G401 (cell line): ENCODE results near the gene BTAF1. TPM values are rescaled to one million over a fixed set of nuclear protein-coding genes. Genes with fewer than 3 reads are reported as not detected.
"Not testable (repeated sequence)": the region's sequence is repeated elsewhere in the genome, so short reads cannot be mapped to it uniquely, and the experiment has no call there.

Experiments
- DNase-seq: peaks from one replicate; pipeline ENCODE4 v3.0.0-alpha.2; 2015; ENCODE audit warnings: low spot score
- in situ Hi-C: cut with HindIII; loops from 2 replicates; pipeline ENCODE4 v1.10.0; 2016; ENCODE audit warnings: low sequenced_read_pairs, mixed read lengths
- total RNA-seq: library from RNA; depleted of rRNA; stranded (reverse); fragments of >200 nt; shearing (Covaris generic); gene quantifications from 2 replicates; pipeline ENCODE4 v1.2.3, GENCODE V29; 2014; rRNA removed

Gene BTAF1
- 24.3 and 25.6 TPM in 2 replicates for total RNA-seq

- in situ Hi-C loops: no loop called here
- peak; percentile 96 for DNase-seq
These were observed at the start of gene BTAF1 for GRCh38 chr10:91923371-91924211. Gene BTAF1, plus strand, starts transcription at chr10:91923770. Its CDS starts 307 bp downstream, at chr10:91924077.

DNA sequence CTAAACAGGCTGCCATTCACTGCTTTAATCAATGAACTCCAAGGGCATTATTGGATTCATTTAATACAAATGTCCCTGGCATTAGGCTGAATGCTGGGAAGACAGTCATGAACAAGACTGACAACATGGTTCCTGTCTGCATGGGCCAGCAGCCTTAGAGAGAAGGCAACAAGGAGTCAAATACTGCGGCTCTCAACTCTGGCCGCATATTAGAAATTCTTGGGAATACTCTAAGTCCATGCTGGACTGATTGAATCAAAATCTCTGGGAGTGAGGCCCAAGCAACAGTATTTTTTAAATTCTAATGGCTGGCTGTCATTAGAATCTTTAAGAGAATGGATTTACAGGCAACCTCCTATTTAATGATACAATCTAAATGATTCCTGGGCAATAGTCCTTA lies 48.4 kb upstream of the BTAF1 start:
- in situ Hi-C loops: no loop called here
- no peak for DNase-seq

DNA sequence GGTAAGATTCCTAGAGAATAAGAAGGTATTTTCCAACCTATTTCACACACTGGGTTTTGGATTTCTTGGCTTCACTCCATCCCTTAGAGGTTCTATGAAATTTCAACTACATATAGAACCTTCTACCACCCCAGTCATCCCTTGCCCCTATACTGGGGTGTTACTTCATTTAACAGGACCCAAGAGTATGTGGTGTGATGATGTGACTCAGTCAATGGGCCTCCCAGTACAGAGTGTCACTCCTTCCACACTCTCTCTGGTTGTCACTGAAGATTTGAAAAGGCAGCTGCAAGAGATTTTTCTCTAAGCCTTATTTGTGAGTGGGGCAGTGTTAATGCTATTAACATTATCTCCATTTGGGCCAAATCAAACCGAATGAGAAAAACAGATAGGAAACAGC lies 47.8 kb upstream of the BTAF1 start:
- no peak for DNase-seq
- in situ Hi-C loops: no loop called here

GRCh38 chr10:91879515-91880170 lies 43.9 kb upstream of the BTAF1 start:
- in situ Hi-C loops: no loop called here
- DNase-seq: peak; percentile 35

DNA sequence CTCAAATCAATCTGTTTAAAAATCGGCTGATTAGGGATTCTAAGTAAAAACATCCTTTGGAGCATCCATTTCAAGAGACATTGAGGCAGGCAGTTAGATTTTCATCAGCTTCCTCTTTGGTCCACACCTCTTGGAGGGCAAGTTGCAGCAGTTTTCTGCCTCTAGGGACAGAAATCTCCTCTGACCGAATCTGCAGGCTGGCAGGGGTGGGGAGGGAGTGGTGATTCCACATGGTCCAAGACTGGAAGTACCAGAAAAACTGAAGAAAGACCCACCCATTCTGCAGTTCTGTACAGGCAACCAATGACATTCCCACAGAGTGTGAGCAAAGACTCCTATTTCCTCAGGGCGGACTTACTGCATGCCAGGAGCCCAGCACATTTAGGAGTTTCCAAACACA lies 43.3 kb upstream of the BTAF1 start:
- DNase-seq: peak; percentile 59
- in situ Hi-C loops: no loop called here

DNA sequence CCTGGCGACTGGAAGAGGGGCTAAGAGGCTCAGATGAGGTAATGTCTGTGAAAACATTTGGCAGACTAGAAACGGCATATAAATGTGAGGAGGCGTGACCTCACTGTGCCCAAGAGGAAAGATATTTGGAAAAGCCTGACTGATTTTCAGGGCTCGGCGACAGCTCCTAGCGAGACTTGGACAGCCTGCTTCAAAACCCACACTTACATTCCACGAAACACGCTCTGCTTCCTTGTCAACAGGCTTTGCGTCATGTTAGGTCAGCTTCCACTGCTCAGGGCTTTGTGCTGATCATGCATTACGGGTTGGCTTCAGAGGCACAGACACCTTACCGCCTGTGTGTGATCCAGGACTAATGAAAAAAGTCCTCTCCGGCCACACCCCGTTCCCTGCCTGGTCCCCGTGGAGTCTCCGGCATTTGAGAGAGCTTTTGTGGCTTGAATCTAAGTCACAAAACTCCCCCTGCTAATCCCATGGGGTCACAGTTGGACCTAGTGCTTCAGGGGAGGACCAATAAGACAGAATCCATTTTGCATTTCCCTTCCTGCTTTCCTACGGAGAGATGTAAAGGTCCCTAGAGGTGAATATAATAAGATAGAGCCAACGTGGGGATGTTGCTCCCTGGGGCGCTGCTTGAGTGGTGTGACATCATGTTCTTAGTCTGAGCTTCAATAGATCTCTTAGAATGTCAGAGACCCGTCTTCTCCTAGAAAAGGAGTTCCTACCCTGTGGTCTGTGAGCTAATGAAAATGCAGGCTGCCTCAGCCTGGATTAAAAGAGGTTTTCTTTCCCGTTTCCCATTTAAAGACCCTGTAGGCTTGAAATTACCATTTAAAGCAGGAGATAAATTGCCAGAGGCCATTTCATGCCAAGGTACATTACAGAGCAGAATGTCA lies 39.8 kb upstream of the BTAF1 start:
- DNase-seq: peak; percentile 88
- in situ Hi-C loops: no loop called here

DNA sequence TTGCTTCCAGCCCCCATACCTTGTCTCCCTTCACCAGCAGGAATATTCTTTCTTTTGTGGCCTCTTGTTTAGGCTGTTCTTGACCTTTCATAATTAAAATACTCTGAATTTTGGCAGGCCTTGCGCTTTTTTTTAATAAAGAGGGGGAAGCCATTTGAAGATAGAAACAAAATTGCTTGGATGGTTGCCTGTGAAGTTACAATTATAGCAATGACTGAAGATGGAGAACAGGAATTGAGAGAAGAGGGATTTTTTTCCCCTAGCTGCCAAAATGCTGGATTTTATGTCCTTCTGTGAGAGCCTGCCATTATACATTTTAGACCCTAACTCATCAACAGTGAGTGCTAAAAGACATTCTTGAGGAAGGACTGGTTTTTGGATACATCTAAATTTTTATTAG lies 39.0 kb upstream of the BTAF1 start:
- peak; percentile 63 for DNase-seq
- in situ Hi-C loops: no loop called here

GRCh38 chr10:91885362-91886079 lies 38.0 kb upstream of the BTAF1 start:
- no peak for DNase-seq
- in situ Hi-C loops: no loop called here

- in situ Hi-C loops: no loop called here
These were observed 36.7 kb upstream of the BTAF1 start for GRCh38 chr10:91886954-91887271.

DNA sequence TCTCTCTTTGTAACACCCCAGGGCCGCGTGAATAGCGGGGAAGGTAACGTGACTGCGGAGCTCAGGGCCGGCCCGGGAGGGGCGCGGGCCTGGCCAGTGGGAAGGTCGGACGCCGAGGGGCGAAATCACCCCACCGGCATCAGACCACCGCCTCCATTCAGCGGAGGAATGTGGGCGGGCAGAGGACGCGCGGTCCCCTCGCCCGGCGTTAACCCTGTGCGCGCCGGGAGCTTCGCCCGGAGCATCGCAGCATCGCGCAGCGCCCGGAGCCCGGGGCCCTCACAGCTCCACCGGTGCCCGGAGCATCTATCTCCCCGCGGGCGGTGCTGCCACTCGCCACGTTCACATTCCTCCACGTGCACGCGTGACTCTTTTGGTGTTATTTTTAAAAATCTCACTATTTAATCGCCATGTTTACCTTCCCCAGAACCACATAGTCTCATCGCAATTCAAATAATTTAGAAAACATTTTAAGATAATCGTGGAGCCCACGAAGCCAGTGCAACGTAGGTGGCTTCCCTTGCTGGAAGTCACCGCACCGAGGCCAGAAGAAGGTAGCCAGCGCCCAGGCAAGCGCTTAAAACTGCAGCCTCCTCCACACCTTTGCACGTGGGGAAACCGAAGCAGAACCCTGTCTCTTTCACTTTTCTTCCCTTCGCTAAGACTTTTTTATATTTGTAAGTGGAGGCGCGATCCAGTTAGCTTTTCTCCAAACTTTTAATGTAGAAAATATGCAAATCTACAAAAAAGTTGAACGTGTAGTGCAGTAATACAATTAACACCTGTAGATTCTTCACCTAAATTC lies 36.1 kb upstream of the BTAF1 start:
- in situ Hi-C loops: no loop called here
- peak; percentile 42 for DNase-seq

More at GRCh38 chr10:91886954-91887271, 36.7 kb upstream of the BTAF1 start:
- peak; percentile 75 for DNase-seq

- in situ Hi-C loops: no loop called here
- no peak for DNase-seq
These were observed 32.2 kb upstream of the BTAF1 start for GRCh38 chr10:91891125-91892001.

- DNase-seq: no peak
- in situ Hi-C loops: no loop called here
These were observed 30.5 kb upstream of the BTAF1 start for GRCh38 chr10:91893051-91893450.

DNA sequence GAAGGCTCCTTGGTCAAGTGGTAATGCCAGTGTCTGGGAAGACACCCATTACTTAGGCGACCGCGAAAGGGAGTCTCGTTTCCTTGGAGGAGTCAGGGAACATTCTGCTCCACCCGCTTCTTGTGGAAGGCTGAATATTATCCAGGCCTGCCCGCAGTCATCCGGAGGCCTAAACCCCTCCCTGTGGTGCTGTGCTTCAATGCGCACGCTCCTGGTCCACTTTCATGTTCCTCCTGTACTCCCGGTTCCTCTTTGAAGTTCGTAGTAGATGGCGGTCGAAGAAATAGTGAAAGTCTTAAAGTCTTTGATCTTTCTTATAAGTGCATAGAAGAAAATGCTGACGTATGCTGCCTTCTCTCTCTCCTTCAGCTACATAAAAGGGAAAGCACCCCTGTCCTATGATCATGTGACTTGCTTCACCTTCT lies 29.3 kb upstream of the BTAF1 start:
- in situ Hi-C loops: not testable (repeated sequence)

DNA sequence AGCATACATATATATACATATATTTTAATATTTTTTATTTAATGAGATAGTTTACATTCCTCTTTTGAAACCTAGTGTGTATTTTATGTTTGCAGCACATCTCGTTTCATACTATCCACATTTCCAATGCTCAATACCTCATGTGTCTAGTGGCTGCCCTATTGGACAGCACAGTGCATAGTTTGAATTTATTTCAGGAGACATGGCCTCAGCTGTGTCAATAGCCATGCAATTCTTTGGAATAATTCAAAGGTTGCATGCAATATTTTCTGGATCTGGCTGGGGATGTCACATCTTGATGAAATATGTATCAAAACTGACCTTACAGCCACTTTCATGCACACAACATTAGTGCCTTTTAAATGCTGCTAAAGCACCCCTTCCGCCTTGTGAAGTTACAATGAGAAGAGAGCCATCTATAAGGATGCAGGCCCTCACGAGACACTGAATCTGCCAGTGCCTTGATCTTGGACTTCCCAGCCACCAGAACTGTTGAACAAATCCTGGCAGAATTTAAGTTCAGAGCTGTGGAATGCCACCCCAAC lies 27.3 kb upstream of the BTAF1 start:
- DNase-seq: no peak
- in situ Hi-C loops: no loop called here

More for the DNA sequence above, 29.3 kb upstream of the BTAF1 start:
- not testable (repeated sequence) for DNase-seq

DNA sequence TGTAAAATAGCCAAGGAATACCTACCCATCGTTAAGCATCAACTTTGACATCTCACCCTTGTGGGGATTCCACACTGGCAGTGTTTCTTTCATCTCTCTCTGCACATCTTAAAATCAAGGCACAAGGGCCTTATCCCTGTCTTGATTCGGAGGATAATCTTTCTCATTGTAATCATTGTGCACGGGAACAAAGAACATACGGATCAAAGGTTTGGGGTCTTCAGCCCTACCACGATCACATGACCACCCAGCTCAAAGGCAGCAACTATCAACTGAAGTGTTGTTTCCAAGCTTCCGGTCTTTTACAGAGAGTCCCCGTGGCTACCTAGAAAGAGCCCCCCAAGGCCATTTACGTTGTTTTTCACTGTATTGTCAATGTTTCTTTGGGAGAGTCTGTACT lies 26.1 kb upstream of the BTAF1 start:
- no peak for DNase-seq
- in situ Hi-C loops: no loop called here

- in situ Hi-C loops: no loop called here
- DNase-seq: peak; percentile 57
These were observed 21.5 kb upstream of the BTAF1 start for GRCh38 chr10:91901784-91902677.
